Stimulated activated CD8-positive, alpha-beta memory T cell treated with anti-CD3 and anti-CD28 coated beads, Interleukin-12 subunit alpha, Interleukin-12 subunit beta, amount 100 ng/mL, for 24 hours (primary cell): ENCODE results near the gene TSPAN3.
A peak's percentile ranks its signal among the peaks of the same experiment; 100 is the strongest.

ENCODE experiments used
- DNase-seq: peaks from one replicate; pipeline ENCODE4 v3.0.0-alpha.2; 2020; ENCODE audit errors: extremely low read depth

Gene TSPAN3

DNA sequence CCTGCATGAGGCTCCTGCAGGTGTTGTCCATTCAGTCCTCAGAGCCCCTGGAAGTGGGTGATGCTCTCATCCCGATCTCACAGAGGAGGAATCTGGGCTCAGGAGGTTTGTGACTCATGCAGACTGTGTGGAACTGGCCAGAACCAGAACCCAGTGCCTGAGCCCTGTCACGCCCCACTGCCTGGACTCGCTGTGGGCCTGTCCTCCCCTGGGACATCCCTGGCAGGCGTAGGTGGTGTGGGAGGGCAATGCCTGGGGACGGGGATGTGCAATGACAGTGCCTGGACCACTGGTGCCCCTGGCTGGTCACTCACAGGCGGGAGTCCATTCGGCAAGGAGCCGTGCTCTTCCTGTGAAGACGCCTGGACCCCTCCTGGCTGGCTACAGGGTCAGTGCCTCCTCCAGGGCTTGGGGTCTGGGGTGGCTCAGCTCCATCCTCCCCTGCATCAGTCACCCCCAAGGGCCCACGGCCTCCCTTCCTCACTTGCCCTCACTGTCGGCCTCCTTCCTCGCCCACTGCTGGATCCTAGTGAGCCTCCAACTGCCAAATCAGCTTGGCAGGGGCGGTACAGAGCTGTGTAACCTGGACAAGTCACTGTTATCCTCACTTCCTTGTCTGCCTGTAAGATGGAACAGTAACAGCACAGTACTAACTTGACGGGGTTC, 61.1 kb downstream of the TSPAN3 start:
- no peak for DNase-seq

DNA sequence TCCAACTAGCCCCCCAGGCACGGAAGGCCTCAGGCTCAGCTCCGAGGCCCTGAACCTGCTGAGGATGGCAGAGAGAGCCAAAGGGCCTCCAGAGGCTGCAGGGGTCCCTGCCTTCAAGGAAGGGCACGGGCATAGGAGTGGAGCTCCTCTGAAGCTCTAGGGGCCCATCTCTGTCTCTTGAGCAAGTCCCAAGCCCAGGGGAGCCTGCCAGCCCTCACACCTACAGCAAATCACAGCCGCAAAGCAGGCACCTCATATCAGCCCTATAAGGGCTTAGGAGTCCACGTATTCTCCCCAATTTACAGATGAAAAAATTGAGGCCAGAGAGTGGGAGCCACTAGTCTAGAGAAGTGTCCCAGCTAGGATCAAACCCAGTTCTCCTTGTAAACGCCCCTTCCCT, 61.7 kb downstream of the TSPAN3 start:
- no peak for DNase-seq

DNA sequence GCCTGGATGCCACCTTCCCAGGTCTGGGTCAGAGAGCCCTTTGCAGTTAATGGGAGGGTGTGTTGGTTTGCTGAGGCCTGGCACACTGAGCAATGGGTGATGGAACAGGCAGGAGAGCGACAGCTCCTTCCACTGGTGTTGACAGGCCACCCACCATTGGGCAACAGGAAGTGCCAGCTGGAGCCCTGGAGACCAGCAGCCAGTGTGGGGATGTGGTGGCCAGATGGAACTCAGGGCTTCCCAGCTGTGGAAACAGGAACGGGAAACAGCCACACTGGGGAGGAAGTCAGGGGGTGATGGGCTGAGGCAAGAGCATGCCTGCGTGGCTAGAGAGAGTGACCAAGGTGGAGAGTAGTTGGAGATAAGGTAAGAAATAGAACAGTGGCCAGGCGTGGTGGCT, 66.7 kb downstream of the TSPAN3 start:
- DNase-seq = no peak

DNA sequence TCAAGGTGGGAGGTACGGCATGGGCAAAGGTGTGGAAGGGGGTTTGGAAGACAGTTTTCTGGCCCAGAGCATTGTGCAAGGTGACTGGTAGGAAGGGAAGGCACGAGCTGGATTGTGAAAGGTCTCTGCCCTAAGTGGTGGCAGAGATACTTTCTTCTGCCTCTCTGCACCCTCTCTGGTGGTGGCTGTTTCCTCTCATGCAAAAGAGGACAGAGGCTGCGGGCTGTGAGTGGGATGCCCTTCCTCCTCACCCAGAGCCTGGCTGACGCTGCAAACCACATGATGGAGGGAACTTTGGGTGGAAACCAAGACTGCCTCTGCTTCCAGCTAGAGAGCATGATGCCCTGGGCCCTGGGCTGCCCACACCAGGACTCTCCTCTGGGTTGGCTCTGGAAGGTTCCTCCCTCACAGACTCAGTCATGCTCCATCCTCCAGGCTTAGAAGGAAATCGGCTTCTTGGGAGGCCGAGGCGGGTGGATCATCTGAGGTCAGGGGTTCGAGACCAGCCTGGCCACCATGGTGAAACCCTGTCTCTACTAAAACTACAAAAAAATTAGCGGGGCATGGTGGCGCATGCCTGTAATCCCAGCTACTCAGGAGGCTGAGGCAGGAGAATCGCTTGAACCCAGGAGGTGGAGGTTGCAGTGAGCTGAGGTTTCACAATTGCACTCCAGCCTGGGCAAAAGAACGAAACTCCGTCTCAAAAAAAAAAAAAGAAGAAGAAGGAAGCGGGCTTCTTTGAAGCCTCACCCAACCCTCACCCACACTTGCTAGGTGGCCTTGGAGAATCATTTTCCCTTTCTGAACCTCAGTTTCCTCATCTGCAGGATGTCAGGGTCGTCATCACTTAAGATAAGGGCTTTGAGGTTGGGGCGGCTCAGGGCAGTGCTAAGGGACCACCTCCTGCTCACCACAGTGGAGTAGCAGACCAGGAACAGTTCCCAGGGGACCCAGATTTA, 67.7 kb downstream of the TSPAN3 start:
- DNase-seq = peak; percentile 53

DNA sequence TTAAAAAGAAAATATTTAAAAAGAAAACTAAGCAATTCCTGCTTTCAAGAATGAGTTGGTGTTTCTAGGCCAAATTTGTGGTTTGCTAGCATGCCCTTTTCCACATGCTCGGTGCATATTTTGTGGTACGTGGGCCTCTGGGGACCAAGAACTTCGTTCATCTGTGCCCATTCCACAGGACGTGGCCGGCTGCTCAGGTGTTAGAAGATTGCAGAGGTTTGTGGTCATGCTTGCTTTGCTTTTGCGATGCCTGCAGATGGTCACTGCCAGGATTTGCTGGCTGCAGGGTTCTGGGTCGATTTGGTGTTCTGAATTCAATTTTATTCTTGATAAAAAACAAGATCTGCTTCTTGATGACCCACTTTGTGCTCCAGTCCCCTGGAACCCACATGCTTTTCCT, 68.5 kb downstream of the TSPAN3 start:
- no peak for DNase-seq

DNA sequence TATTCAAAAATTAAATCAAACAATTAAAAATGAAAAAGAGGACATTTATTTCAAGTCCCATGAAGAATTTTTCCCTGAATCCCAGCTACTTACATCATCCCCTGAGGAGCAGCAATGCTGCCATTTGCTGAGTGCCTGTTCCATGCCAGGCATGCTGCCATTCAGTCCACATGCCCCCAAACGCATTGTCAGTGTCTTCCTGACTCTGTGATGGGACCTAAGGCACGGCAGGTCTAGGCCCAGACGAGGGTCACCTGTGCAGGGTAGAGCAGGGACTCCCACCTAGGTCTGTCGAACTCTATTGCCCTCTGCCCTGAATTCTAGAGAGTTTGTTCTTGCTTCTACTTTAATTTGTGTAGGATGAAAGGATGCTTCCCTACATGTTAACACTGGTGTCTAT, 68.9 kb downstream of the TSPAN3 start:
- no peak for DNase-seq

DNA sequence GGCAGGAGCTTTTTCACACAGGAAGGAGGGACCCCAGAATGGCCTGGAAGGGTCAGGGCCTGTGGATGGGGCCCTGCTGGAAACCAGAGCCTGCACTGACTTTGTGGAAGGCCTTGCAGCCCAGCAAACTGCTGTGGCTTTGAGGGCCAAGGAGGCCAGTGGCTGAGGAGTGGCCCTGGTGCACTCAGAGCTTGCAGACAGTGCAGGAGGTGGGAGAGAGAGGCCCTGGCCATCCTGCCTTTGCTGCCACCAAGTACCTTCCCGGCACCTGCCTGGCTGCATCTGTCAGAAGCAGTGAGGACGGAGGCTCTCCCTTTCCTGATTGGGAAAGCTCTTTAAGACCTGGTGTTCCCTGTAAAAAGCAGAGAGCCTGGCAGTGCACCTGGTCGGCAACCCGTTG, 69.6 kb downstream of the TSPAN3 start:
- DNase-seq = no peak

DNA sequence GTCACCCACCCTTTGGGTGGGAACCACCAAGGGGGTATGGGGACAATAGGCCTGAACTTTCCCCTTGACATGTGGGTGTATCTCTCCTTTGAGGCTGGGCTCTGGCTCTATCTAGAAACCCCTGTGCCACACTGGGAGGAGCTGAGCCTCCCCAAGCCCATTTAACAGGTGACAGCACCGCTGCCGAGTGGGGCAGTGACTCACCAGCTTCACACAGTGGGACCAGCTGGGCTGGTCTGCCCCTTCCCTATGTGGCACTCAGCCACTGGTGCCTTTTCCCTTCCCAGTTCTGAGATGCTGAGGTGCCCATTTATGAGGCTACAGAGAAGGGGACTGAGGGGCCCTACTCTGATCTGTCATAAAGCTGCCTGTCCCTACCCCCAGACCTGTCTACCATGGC, 70.9 kb downstream of the TSPAN3 start:
- no peak for DNase-seq

DNA sequence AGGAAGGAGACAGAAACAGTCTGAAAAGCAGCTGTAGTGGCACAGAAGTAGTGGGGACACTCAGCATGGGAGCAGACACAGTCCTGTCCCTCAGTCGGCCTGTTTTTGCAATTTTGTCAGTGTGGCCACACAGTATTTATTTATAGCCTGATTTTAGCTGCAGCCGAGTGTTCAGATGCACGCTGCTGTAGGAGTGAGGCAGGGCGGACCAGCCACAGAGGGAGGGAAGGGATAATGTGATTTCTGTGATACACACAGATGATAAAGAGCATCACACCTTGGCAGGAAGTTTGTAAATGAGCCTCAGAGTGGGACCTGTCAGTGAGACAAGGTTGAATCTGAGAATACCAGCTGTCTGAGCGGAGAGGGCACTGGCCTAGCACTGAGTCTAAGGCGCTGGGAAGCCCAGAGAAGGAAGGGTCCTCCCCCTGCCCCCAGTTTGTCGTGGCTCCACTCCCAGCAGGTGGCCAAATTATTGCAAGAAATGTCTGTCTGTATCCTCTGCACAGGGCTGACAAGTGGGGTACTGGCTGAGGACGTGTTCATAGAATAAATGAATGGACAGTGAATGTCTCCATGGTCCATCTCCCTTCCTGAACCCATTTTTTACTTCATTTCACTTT, 72.1 kb downstream of the TSPAN3 start:
- DNase-seq = no peak

DNA sequence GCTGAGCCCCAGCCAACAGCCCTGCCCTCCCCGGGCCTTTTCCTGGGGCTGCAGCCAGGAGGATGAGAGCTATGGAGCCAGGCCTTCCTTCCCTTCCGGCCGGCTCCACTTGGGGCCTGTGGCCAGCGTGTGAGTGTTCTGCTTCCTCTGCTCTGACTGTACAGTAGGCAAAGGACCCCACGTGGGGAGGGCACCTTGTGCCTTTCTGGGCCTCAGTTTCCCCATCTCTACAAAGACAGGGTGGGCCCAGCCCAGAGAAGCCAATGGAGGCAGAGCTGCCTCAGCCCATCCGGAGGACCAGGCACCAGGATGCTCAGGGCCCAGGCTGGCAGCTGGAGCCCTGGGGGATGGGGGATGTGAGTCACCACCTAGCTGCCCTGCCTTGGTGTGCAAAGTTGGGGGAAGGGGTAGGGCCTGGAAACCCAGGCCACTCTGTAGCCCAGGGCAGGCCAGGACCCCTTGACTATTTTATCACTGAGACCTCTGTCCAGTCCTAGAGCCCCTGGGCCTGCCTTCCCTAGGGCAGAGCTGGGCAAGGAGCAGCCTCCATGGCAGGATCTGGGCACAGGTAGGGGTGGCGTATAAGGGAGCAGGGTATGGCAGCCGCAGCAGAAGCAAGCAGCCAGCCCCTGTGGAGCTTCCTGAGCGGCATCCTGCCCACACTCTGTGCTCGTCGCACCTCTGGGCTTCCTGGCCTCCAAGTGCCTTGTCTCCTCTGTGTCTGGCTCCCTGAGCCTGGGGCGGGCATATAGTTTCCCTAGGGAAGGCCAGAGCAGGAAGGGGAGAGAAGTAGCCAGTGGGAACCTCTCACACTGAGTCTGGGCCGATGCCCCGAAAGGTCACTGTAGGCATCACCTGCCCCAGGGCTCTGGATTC, 74.1 kb downstream of the TSPAN3 start:
- DNase-seq = no peak

DNA sequence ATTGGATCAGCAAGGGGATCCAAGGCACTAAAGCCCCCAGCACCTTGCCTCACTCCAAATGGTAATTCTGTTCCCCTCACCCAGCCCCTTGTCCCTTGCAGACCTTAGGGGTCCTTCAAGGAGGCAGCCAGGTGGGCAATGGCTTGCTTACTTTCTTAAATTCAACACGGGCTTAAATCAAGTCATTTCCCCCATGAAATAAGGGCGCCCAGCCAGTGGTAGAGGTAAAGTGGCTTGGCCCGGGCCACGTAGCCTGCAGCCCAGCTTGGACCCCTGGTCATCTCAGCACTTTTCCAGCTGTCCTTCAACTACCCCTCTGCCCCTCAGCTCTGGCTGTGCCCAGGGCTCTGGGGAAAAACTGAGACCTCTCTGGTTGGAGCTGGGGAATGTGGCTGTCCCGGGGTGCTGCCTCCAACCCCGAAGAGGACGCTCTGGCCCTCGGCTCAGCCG, 74.8 kb downstream of the TSPAN3 start:
- DNase-seq = no peak

DNA sequence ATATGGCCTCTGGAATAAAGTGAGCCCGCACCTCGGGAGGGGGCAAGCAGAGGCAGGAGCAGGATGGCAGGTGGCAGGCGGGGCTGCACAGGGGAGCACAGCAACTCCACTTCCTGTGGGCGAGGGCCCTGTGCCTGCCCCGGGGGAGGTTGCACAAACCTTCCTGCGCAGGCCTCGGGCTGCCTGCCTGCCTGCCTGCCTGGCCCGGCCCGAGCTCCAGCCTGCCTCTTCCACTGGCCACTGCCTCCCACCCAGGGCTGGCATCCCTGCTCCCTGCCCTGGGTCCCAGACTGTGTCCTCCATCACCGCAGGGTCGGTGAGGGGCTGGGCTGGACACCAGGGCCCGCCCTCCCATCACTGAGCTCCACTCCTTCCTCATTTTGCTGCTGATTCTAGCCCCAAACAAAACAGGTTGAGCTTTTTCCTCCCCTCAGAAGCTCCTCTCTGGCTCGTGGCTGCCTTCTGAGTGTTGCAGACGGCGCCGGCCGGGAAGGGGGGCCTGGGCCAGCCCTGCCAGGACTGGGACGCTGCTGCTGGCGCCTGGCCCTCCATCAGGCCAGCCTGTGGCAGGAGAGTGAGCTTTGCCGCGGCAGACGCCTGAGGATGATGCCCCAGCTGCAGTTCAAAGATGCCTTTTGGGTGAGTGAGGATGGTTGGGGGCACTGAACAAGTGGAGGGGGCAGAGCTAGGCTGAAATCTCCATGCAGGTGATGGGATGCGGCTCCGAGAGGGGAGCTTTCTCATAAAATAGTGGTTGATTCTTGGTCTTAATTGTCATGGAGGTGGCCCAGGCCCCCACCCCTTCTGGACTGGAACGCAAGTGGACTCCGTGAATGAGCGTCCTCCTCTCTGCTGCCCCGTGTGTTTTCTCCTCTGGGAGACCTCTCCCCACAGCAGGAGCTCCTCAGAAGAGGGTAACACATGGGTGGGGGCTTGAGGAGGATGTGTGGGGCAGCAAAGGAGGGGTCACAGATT, 75.7 kb downstream of the TSPAN3 start, which contains the start of gene PSTPIP1:
PSTPIP1 (plus strand) TSS at position 156 of the 975 bp plus-strand sequence; CDS start at position 604, 448 bp downstream.
- no peak for DNase-seq

DNA sequence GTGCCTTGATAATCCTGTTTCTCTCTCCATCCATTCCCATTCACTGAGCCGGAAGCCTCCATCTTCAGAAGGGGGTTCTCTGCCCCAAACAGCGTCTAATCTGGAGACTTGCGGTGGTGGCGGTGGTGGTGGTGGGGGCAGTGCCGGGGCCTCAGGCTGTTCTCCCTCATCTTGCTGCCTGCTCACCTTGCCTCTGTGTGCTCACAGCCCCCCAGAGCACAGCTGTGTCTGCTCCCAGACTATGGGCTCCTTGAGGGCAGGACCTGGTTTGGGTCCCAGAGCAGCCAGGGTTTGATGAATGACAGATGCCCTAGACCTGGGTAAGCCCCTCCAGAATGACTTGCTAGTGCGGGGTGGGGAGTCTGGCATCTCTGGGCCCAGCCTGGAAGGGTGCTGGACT, 76.4 kb downstream of the TSPAN3 start:
- no peak for DNase-seq

DNA sequence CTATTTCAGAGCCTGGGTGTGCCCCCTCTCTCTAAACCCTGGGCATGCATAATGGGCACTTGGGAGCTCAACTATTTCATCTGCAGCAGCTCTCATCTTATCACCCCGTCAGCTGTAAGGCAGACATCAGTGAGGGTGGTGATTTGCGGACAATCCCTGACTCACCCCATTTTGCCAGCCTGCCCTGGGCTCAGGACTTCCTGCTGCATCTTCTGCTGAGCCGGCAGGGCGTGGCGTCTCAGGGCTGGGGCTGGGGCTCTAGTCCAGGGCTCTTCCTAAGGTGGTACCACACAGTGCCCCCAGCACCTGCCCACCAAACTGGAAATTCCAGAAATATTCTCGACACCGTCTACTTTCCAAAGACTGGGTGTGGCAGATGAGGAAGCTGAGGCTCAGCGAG, 76.9 kb downstream of the TSPAN3 start:
- DNase-seq = no peak

DNA sequence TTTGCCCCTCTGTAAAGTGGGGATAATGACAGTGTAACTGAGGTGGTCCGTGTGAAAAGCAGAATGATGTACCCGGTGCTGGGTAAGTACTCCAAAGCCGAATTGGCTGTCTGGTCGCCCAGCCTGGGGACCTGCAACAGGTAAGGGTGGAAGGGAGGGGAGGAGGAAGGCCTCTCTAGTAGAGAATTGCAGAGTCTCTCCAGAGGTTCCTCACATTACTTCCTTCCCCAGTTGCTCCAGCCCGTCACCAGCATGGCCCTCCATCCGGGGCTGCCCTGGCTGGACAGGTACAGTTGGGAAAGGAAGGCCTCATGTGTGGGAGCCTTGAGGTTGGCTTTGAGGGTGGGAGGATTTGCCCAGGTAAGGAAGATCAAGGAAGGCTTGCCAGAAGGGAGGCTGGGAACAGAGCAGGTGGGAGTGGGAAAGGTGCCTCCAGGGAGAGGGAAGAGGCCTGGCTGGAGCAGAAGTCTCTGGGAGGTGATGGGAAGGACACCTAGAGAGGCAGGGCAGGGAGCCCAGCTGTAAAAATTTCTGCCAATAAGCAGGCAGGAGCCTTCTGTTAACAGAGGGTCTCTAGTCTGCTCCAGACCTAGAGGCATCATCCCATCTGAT, 77.7 kb downstream of the TSPAN3 start:
- DNase-seq = no peak

DNA sequence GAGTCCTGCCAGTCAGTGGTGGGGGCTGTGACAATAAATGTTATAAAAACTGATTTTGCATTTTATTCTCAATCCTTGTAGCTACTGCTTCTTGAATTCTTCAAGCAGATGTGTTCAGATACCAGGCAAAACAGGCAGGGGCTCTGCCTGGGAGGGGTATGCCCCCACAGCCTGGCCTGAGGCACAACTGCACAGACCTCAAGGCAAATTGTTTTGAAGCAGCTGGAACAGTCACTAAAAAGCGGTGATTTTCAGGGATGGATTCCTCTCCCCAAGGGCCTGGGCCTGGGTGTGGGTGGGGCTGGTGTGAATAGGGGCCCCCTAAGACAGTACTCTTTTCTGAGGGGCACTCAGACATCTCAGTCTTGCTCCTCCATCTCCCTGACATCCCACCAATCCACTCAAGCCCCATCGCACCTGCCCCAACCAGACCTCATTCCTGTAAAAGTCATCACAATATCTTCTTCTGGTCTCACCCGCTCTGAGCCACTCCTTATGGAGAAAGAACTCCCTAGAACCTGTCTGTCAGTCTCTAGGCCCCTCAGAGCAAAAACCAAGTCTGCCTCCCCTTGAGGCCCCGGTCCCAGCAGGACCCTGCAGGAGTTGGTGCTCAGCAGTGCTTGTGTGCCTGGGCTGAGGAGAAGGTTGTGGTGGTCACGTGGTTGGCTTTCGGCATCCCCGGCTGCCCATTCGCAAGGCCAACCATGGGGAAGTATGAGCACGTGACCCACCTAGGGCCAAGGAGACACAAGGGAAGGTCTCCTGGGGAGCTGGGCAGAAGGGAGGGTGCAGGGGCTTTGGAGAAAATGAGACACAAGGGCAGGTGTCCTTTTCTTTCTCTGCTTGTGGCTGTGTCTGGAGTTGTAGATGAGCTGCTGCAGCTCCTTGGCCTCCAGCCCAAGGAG, 78.9 kb downstream of the TSPAN3 start:
- no peak for DNase-seq
